Coronary artery (tissue), 2 donors: ENCODE data around the gene PITX2.

Experiments used
- DNase-seq: peaks from one replicate; pipeline ENCODE4 v3.0.0-alpha.2; 2017; ENCODE audit warnings: low spot score
- H3K27ac ChIP-seq, 2 donors: fragments of 200-600 bp; sonication (generic); one replicate each; pipeline ENCODE4 v1.5.1; 2016 to 2019
- H3K4me3 ChIP-seq: fragments of 200-600 bp; sonication (generic); 2 replicates; pipeline ENCODE4 v1.5.1; 2016; ENCODE audit warnings: mild to moderate bottlenecking, moderate library complexity
- CTCF ChIP-seq: fragments of 200-600 bp; sonication (generic); IDR thresholded peaks from one replicate; pipeline ENCODE4 v1.5.1; 2019; ENCODE audit warnings: antibody characterized with exemption

Gene PITX2

GRCh38 chr4:110641218-110641617, 18.3 kb upstream of the PITX2 start:
- TF ChIP-seq CTCF = no peak
- no peak overlapping the region for H3K4me3 ChIP-seq
- no peak for DNase-seq
- no peak overlapping the region for H3K27ac ChIP-seq

- TF ChIP-seq CTCF = no peak
- DNase-seq = no peak
- Histone ChIP-seq H3K27ac (no peak overlapping the region), H3K4me3 (no peak overlapping the region)
Measured at GRCh38 chr4:110640576-110640975, 17.7 kb upstream of the PITX2 start.

- no peak for DNase-seq
- no peak overlapping the region for H3K27ac ChIP-seq
- no peak overlapping the region for H3K4me3 ChIP-seq
- no peak for TF ChIP-seq CTCF
Measured at GRCh38 chr4:110639207-110640090, 16.6 kb upstream of the PITX2 start.

- Histone ChIP-seq H3K4me3 (no peak overlapping the region), H3K27ac (no peak overlapping the region)
- no peak for TF ChIP-seq CTCF
- DNase-seq = no peak
Measured at GRCh38 chr4:110638089-110638746, 15.3 kb upstream of the PITX2 start.

GRCh38 chr4:110637408-110638088, 14.7 kb upstream of the PITX2 start:
- DNase-seq = no peak
- TF ChIP-seq CTCF = no peak
- peak overlapping the region; percentile 63 for H3K4me3 ChIP-seq
- no peak overlapping the region for H3K27ac ChIP-seq

GRCh38 chr4:110636680-110637407, 14.0 kb upstream of the PITX2 start:
- TF ChIP-seq CTCF = no peak
- Histone ChIP-seq H3K27ac (no peak overlapping the region), H3K4me3 (peak overlapping the region; percentile 63)
- peak; percentile 71 for DNase-seq
